HG03521 (cell line): ENCODE measurements around the gene MOB3B.
A peak's percentile ranks its signal among the peaks of the same experiment; 100 is the strongest.

ENCODE experiments used
- ATAC-seq: cut with Tn5 transposase; IDR thresholded peaks from one replicate; pipeline ENCODE4 v1.9.1; 2021; ENCODE audit warnings: mild to moderate bottlenecking, moderate library complexity; ENCODE audit not compliant: unreplicated experiment

Gene MOB3B

GRCh38 chr9:27394826-27395201 lies 134.8 kb downstream of the MOB3B start:
- no peak for ATAC-seq

DNA sequence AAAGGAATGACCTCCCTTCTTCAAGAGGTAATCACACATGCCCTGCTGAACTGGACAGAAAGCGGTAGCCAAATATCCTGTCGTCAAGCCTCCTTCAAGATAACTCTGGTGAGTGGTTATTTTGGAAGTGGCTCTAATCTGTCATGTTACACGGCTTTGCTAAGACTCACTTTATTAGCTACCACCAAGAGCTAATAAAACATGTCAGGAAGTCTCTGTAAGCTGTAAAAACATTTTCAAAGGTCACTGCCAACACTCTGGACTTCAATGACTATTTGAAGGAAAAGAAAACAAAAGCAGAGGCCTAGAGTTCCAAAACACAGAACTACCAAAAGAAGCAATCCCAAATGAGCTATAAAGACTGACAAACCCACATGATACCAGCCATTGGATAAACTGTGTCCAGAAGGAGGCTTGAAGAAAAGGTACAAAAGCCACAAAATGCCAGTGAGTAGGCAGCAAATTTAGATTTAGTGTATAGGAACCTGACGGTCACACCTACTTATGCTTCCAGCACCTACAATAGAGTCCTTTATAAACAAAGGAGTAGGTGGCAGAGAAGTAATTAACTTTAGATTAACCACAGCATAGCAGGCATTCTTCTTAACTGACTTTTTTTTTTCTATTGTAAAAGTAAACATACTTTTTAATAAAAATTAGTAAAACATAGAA lies 135.3 kb downstream of the MOB3B start:
- no peak for ATAC-seq

GRCh38 chr9:27393054-27393846 lies 136.4 kb downstream of the MOB3B start:
- no peak for ATAC-seq

GRCh38 chr9:27392451-27392850 lies 137.2 kb downstream of the MOB3B start:
- ATAC-seq, result no peak

- no peak for ATAC-seq
Measured at GRCh38 chr9:27391040-27391895, 138.3 kb downstream of the MOB3B start.

DNA sequence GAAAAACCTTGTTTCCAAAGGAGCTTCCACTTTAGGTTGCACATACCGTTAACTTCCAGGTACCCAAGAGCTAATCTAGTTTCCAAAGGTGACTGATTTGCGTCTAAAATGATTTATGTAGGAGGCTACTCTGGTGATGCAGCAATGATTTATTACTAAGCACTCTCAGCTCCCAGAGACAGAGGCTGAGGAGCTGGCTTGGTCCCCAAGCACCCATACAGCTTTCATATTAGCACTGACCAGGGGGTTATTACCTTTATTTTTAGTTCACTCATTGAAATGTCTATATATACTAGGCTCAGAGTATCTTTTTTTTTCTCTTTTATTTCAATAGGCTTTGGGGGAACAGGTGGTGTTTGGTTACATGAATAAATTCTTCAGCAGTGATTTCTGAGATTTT lies 141.5 kb downstream of the MOB3B start:
- ATAC-seq, result no peak

DNA sequence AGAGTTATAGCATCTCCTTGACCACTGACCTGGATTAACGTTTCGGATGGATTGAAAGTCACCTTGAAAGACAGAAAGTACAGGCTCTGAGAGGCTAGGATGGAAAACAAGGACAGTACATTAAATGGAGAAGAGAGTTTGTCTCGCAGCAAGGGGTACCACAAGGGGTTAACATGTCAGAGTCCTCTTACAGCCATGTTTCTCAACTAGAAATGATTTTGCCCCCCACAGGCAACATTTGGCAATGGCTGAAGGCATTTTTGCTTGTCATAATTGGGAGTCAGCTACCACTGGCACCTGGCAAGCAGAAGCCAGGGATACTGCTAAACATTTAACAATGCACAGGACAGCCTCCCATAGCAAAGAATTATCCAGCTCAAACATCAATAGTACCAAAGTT lies 141.9 kb downstream of the MOB3B start:
- no peak for ATAC-seq

DNA sequence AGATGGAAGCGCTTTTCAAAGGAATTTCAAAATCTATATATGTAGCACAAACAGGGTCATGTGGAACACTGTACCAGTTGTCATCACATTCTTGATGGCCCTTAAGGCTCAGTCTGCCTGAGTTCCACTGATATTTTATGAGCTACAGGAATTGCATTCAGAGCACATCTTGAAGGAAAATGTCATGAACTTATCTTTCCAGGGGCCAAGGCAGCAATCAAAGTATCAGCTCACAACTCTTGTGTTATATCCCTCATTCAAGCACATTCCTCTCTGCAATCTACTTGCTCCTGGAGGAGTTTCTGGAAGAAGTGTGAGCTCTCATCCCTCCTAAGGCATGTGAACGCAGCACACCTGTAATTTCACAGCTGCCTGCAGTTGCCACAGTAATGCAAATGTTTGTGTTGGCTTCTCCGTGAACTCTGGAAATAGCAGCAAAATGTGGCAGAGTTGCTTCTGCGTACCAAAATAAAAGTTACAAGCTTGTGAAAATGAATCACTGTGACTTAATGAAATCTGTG lies 143.0 kb downstream of the MOB3B start:
- ATAC-seq, result no peak

GRCh38 chr9:27385606-27386322 lies 143.8 kb downstream of the MOB3B start:
- ATAC-seq, result no peak

DNA sequence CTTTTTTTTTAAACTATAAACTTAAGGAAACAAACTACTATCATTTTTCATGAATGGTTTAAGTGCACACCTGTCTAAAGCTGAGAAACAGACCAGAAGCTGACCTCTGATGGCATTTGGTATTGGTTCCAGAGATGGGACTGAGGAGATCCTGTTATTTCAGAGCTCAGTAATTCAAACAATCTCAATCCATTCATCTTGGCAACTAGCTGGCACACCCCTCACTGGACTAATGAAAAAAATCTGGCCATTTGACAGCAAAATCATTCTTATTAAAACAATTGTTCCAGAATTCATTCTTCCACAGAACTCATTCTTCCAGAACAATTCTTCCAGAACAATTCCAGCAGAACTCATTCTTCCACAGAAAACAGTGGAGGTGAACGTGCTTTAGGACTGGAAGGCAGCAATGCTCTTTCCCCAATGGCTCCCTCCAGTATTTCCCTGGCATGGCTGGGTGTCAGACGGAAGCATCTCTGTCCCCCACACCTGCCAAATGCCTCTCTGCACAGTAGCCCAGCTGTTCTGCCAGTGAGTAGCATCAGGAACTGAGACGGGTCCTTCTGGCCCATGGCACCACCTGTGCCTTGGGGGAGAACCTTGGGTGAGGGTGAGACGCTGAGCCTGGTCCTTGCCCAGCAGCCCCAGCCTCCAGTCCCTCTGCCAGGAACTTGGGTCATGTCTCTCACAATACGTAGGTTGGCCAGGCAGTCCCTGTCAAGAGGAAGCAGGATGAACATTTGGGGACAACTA lies 145.2 kb downstream of the MOB3B start:
- ATAC-seq, result no peak

GRCh38 chr9:27383524-27383923 lies 146.1 kb downstream of the MOB3B start:
- no peak for ATAC-seq

DNA sequence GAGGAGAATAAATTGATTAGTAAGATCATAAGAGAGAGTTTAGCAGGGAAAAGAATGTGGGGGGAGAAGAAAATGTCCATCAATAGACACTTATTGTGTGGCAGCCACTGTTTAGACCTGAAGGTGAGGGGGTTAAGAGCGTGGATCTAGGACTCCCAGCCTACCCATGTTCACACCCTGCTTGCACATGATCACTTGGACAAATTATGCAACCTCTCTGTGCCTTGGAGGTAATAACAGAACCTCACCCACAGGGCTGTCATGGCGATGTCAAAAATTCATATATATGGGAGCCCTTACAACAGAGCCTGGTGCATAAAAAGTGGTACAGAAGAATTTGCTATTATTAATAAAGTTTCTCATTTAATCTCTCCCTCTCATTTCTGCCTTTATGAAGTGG lies 146.6 kb downstream of the MOB3B start:
- ATAC-seq, result no peak

DNA sequence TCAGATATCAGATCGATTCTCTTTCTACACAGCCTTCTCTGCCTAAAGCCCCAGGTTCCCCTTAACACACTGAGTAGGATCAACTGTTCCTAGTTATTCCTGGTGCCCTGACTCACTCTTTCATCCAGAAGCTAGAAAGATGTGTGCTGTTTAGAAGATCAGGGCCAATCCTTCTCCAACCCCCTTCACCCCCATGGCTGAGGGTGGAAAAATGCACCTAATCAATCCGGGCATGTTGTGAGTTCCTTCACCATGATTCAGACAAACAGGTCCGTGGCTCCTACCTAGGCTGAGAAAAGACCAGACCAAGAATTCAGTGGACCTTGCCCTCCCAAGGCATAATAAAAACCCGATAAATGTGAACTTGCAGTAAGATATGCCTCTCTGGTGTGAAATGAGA lies 147.3 kb downstream of the MOB3B start:
- no peak for ATAC-seq

- peak; percentile 34 for ATAC-seq
Measured at GRCh38 chr9:27379311-27380251, 150.0 kb downstream of the MOB3B start.

- peak; percentile 83 for ATAC-seq
Measured at GRCh38 chr9:27377811-27378456, 151.7 kb downstream of the MOB3B start.

GRCh38 chr9:27377147-27377807 lies 152.3 kb downstream of the MOB3B start:
- peak; percentile 15 for ATAC-seq

GRCh38 chr9:27373851-27374250 lies 155.8 kb downstream of the MOB3B start:
- ATAC-seq, result no peak

DNA sequence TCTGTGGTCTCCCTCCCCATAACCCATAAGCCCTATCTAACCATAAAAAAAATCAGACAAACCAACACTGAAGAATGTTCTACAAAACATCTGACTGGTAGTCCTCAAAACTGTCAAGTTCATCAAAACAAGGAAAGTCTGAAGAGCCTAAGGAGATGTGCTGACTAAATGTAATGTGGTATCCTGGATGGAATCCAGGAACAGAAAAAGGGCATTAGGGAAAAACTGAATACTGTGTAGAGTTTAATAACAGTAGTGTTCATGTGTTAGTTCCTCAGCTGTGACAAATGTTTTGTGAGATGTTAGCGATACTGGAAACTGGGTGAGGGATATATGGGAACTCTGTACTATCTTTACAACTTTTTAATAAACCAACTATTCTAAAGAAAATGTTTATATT lies 157.0 kb downstream of the MOB3B start:
- no peak for ATAC-seq
